M059J (cell line): ENCODE results near the gene ZNRF1. TPM values are rescaled to one million over a fixed set of nuclear protein-coding genes. Genes with fewer than 3 reads are reported as not detected.
"Not testable (repeated sequence)": the region's sequence is repeated elsewhere in the genome, so short reads cannot be mapped to it uniquely, and the experiment has no call there.

Experiments
- DNase-seq: peaks from one replicate; pipeline ENCODE4 v3.0.0-alpha.2; 2012; ENCODE audit warnings: low read depth
- total RNA-seq: library from RNA; depleted of rRNA; stranded (reverse); fragments of >200 nt; shearing (Covaris generic); gene quantifications from 2 replicates; pipeline ENCODE4 v1.2.3, GENCODE V29; 2014; rRNA removed

Gene ZNRF1
- 13.6 and 19.3 TPM in 2 replicates for total RNA-seq

- DNase-seq: peak; percentile 76
These were observed at the start of gene ZNRF1 for GRCh38 chr16:74998481-74999218. TSS of gene ZNRF1 (plus strand) at chr16:74999024. CDS start at chr16:74999672, 648 bp downstream.

- no peak for DNase-seq
These were observed 49.5 kb upstream of the ZNRF1 start for GRCh38 chr16:74949309-74949708.

GRCh38 chr16:74950511-74950910 is 48.3 kb upstream of the ZNRF1 start:
- no peak for DNase-seq

GRCh38 chr16:74951206-74951605 is 47.6 kb upstream of the ZNRF1 start:
- DNase-seq: no peak

GRCh38 chr16:74951681-74952080 is 47.1 kb upstream of the ZNRF1 start:
- DNase-seq: no peak

GRCh38 chr16:74954763-74955162 is 44.1 kb upstream of the ZNRF1 start:
- DNase-seq: no peak

- DNase-seq: no peak
These were observed 25.5 kb upstream of the ZNRF1 start for GRCh38 chr16:74973304-74973703.

- DNase-seq: no peak
These were observed 23.2 kb upstream of the ZNRF1 start for GRCh38 chr16:74975591-74975990.

- no peak for DNase-seq
These were observed 16.6 kb upstream of the ZNRF1 start for GRCh38 chr16:74982256-74982655.

GRCh38 chr16:74984194-74984528 is 14.7 kb upstream of the ZNRF1 start:
- DNase-seq: no peak

GRCh38 chr16:74984529-74985296 is 14.1 kb upstream of the ZNRF1 start, which contains the start of gene WDR59:
TSS of gene WDR59 (minus strand) at chr16:74985123. CDS start at chr16:74985017, 106 bp downstream.
- peak; percentile 100 for DNase-seq

GRCh38 chr16:74987027-74987681 is 11.7 kb upstream of the ZNRF1 start:
- DNase-seq: no peak

GRCh38 chr16:74989864-74990263 is 9.0 kb upstream of the ZNRF1 start:
- not testable (repeated sequence) for DNase-seq

GRCh38 chr16:74990832-74991231 is 8.0 kb upstream of the ZNRF1 start:
- no peak for DNase-seq

GRCh38 chr16:74991268-74991592 is 7.6 kb upstream of the ZNRF1 start:
- no peak for DNase-seq

- DNase-seq: no peak
These were observed 7.0 kb upstream of the ZNRF1 start for GRCh38 chr16:74991593-74992403.

GRCh38 chr16:74995986-74996385 is 2.8 kb upstream of the ZNRF1 start:
- DNase-seq: no peak

- no peak for DNase-seq
These were observed 1.8 kb upstream of the ZNRF1 start for GRCh38 chr16:74997042-74997491.

- peak; percentile 38 for DNase-seq
These were observed 390 bp downstream of the ZNRF1 start for GRCh38 chr16:74999219-74999608.

GRCh38 chr16:74999609-75000480 is 1.0 kb downstream of the ZNRF1 start:
- peak; percentile 60 for DNase-seq
